DMS79 treated with DMSO at 0.1 percent for 48 hours (cell line): ENCODE results near the gene DNAH1.
"Not testable (repeated sequence)": the region's sequence is repeated elsewhere in the genome, so short reads cannot be mapped to it uniquely, and the experiment has no call there.

Experiments used
- DNase-seq: peaks from one replicate; lab custom pipeline; 2025; lab: John Stamatoyannopoulos, UW

DNAH1 gene

DNA sequence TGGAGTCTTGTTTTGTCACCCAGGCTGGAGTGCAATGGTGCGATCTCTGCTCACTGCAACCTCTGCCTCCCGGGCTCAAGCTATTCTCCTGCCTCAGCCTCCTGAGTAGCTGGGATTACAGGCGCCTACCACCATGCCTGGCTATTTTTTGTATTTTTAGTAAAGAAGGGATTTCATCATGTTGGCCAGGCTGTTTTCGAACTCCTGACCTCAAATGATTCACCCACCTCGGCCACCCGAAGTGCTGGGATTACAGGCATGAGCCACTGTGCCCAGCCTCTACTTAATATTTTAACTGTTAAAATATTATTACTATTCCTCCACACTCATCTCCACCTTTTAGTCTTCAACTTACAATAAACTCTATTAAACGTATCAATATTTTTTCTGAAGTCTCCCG, 22.0 kb downstream of the DNAH1 start:
- DNase-seq, result not testable (repeated sequence)

DNA sequence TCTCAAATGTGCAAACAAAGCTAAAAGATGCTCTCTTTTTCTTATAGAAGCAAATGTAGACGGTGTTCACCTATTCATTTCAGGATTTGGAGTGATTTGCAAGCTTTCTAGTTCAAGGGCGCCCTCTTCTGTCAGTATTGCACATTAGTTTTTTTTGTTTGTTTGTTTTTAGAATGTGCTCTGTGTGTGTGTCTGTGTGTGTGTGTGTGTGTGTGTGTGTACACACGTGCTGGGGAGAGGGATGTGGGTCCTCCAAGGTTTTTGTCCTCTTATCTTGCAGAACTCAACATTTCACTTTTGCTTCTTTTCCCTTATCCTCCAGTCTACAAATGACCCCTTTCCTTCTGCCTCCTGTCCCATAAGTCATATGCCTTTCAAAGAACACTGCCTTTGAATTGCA, 23.5 kb downstream of the DNAH1 start:
- DNase-seq, result peak; percentile 63

DNA sequence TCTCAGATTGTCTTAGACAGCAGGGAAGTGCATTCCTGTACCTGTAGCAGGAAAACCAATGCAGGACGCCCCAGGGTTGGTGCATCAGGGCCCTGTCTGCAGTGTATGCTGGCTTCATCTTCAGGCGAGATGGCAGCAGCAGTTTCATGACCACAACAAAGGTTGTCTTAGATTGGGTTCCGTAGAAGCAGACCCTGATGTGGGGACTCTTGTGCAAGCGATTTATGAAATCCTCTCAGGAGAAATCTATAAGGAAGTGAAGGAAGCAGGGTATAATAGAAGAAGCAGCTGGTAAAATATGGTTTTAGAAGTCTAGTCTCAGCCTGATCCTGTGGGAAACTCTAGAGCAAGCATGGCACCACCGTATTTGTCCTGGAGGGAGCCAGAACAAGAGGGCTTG, 25.0 kb downstream of the DNAH1 start:
- no peak for DNase-seq

DNA sequence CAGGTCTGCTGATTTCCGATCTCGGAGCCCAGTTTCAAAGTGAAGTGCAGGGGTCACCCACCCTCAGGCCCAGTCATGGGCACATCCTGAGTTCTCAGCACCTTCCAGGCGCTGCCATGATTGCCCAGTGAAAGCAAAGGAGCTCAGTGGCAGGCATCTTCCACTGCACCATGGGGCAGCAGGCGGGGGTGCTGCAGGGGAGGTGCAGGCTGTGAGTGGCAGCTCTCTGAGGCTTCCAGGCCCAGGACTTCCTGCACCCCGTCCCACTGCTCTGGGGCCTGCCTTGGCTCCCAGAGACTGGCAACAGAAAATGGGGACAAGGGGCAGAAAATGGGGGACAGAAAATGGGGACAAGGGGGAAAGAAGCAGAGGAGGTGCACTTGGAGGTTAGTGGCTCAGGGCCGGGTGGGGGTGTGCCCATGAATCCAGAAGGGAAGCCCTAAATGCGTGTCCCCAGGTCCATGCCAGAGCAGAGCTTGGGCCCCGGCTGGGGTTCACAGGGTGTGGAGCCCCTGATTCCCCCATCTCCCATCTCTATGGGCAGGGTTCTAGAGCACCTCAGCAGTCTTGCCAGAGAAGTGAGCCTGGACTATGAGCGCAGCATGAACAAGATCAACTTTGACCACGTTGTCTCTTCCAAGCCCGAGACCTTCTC, 28.0 kb downstream of the DNAH1 start:
- DNase-seq, result no peak

DNA sequence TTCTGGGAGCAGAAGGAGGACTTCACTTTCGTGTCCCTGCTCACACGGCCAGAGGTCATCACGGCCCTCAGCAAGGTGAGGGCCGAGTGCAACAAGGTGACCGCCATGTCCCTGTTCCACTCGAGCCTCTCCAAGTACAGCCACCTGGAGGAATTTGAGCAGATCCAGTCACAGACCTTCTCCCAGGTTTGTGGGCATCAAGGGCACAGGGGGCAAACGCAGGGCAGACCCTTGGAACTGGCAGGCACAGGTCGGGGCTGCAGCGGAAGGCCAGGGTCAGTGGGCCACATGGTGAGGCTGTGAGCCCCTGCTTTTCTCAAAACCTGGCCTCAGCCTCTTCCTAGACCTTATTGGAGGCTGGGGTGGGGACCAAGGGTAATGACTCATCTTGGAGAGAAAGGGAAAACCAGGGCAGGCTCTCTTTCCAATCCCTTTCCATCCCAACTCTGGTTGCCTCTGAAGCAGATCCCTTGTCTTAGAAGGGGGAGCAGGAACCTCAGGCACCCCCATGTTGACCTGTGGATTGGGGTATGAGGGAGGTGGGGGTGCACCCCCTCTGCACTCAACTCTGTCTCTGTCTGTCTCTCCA, 29.5 kb downstream of the DNAH1 start:
- no peak for DNase-seq

DNA sequence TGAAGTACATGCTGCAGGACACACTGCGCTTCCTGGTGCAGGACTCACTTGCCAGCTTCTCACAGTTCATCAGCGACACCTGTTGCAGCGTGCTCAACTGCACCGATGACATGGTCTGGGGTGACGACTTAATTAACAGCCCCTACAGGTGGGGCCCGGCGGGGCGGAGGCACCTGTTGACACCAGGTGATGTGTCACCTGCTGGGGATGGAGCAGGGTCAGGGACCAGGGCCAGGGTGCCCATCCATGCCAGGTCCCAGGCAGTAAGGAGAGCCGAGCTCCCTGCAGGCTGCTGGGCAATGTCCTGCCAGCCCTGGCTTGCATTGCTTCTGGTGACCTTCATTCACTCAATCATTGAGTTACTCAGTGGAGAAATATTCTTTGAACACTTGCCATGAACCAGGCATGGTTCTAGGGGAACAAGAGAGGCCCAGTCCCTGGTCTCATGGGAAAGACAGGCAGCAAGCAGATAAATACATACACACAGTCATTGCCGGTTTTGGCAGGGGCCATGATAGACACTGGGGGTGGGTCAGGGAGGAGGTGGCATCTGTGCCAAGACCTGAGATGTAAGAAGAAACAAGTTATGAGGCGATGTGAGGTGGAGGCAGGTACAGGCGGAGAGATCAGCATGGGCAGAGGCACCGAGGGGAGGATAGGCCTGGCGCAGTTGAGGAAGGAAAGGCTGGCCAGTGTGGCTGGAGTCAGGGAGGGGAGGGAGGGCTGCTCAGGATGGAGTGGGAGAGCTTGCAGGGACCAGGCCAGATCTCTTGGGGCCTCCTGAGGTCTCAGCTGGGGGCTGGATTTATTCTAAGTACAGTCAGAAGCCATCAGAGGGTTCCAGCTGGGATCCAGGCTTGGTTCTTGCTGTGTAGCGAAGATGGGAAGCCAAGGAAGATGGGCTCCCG, 30.8 kb downstream of the DNAH1 start:
- DNase-seq, result no peak

DNA sequence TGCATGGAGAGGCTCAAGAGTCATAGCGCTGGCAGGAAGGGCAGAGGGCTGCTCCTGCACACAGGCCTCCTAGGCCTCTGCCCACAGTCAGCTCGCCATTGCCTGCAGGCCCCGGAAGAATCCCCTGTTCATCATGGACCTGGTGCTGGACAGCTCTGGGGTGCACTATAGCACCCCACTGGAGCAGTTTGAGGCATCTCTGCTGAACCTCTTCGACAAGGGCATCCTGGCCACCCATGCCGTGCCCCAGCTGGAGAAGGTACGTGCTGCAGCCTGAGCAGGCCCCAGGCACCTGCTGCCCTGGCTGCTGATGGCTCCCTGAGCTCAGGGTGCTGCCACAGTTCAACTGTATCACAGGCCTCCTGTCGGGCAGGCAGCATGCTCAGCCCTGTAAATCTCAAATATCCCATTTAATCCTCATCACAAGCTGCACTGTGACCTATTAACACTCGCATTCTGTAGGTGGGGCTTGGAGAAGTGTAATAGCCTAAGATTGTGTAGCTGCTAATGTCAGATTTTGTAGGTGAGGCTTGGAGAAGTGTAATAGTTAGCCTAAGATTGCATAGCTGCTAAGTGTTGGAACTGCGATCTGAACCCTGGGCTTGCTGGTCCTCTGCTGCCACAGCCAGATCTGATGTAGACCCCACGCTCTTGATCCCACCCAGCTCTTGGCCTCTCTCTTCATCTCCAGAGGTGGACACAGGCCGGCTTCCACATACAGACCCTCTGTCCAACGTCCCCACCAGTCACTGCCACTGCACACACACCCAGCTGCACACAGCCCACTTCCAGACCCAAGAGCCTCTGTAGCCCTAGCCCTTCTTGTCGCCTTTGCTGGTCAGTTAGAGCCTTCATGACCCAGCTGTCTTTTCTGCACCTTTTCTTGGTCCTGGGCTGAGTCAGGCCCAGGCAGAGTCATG, 31.9 kb downstream of the DNAH1 start:
- DNase-seq, result no peak

DNA sequence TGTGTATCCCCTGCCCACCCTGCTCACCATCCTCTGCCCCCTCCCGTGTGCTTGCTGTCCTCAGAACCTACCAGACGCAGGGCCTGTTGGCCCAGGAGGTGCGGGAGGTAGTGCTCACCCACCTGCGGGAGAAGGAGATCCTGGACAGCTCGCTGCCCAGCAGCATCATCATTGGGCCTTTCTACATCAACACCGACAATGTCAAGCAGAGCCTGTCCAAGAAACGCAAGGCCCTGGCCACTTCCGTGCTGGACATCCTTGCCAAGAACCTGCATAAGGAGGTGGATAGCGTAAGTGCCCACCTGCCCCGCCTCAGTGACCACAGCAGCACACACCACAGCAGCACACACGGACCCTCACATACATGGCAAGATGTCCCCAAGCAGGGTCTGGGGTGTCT, 33.0 kb downstream of the DNAH1 start:
- DNase-seq, result no peak

DNA sequence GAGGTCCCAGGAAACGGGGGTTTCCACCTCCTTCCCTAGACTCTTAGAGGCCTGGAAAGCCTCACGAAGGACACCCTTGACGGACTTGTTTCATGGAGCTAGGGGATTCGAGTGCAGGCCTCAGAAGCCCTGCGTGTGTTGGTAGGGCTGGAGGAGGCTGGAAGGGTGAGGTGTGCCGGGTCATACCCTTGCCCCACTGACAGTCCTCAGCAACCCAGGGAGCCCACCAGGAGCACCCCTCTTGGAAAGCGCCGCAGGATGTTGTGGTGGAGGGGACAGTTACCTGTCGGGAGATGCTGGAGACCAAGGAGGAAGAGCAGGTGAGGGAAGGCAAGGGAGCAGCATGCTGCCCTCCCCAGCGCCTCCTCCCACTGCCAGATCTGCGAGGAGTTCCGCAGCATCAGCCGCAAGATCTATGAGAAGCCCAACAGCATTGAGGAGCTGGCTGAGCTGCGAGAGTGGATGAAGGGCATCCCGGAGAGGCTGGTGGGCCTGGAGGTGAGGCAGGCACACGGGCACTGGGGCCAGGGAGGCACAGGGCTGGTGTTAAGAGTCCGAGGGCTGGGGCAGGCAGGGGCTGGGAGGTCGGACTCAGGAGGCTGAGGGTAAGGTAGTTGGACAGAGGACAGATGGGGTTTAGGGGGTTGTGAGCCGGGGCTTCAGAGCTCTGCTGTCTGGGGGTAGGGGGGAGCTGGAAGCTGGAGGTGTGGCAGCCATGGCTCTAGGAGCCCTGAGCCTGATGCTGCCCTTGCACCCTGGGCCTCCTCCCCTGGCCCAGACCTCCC, 33.7 kb downstream of the DNAH1 start:
- no peak for DNase-seq

DNA sequence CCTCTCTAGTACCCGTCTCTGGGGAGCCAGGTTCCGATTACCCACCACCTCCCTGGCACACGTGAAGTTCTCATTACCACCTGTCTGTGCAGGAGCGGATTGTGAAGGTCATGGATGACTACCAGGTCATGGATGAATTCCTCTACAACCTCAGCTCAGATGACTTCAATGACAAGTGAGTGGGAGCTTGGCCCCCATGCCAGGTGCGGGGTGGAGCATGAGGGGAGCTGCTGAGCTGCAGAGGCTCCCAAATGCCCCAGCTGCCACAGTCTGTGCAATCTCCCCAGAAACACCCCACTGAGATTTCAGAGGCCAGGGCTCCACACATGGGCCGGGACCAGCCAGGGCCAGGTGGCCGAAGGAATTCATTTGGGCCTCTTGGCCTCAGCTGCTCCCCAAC, 34.3 kb downstream of the DNAH1 start:
- DNase-seq, result peak; percentile 84

DNA sequence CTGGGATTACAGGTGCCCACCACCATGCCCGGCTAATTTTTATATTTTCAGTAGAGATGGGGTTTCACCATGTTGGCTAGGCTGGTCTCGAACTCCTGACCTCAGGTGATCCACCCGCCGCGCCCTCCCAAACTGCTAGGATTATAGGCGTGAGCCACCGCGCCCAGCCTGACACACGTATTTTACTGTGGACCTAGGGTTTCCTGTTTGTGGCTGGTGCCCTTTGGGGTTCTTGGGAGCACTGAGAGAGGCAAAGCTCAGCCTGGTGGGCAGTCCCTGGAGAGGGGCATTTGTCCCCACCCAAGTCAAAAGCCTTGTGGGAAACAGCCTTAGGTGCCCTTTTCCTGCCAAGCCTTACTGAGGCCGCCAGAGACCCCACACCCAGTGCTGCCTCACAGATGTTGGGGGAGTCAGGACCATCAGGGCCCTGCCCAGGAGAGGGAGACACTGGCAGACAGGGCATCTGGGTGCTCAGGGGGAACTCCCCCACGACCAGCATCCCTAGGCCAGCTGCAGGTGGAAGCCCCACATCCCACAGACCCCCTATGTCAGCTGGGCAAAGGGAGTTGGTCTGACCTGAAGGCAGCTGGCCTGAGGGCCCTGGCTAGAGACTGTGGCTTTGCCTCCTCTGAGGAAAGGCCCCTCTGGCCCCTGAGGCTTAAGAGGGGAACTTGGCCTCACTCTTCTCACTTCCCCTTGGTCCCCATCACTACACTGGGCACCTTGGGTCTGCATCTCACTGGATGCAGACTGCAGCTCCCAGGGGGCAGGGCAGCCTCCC, 35.1 kb downstream of the DNAH1 start:
- no peak for DNase-seq

DNA sequence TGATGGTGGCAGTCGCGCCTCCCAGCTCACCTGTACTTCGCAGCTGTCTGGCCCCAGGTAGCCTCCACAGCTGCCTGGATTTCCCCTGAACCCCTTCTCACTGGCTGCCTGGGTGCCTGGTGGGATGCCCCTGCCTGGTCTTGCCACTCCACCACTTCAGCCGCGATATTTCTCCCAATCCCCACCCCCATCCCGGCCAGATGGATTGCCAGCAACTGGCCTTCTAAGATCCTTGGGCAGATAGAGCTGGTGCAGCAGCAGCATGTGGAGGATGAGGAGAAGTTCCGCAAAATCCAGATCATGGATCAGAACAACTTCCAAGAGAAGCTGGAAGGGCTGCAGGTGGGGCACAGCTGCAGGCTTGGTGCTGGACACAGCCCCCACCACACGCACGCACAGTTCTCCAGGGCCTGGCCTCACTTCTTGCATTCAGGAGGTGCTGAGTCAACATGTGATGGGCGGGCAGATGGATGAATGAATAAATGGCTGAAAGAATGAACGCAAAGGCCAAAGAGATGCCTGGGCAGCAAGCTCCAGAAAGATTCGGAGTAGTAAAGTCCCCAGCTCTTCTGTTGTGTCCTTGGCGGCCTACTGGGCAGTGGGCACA, 35.7 kb downstream of the DNAH1 start:
- no peak for DNase-seq

DNA sequence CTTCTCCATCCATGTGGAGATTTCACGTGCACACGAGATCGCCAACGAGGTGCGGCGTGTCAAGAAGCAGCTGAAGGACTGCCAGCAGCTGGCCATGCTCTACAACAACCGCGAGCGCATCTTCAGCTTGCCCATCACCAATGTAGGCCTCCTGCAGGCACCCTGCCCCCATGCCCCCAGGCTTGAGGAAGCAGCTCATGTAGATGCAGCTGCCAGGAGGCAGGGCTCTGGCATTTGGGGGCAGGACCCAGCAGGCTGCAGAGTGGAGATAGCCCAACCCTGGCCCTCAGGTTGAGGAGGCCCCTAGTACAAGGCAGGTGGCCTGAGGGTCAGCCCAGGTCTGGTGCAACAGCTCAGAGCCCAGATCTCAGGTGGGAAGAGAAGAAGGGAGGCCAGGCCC, 36.4 kb downstream of the DNAH1 start:
- DNase-seq, result peak; percentile 14

DNA sequence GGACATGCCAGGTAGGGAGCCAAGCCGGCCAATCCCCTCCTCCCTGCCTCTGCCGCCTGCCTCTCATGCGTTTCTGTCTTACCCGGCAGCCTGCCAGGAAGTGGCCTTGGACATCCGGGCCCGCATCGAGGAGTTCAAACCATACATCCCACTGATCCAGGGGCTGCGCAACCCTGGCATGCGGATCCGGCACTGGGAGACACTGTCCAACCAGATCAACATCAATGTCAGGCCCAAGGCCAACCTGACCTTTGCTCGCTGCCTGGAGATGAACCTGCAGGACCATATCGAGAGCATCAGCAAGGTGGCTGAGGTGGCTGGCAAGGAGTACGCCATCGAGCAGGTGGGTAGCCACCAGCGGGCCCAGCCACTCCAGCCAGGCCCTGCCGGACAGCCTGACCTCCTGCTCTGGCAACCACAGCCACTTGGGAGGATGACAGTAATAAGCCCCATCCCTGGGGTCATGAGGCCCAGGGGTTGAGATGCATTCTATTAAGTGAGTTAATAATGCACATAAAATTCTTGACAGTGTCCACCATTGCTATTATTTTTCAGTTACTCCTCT, 37.3 kb downstream of the DNAH1 start:
- no peak for DNase-seq

DNA sequence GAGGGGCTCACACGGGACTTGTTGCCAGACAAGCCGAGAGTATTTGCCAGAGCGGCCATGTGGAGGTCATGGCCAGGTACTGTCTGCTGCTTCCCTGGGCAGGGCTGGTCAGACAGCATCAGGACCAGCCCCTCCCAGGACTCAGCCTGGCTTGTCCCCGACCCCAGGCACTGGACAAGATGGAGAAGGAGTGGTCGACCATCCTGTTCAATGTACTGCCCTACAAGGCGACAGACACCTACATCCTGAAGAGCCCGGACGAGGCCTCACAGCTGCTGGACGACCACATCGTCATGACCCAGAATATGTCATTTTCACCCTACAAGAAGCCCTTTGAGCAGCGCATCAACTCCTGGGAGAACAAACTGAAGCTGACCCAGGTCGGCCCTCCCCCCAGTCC, 38.6 kb downstream of the DNAH1 start:
- no peak for DNase-seq

DNA sequence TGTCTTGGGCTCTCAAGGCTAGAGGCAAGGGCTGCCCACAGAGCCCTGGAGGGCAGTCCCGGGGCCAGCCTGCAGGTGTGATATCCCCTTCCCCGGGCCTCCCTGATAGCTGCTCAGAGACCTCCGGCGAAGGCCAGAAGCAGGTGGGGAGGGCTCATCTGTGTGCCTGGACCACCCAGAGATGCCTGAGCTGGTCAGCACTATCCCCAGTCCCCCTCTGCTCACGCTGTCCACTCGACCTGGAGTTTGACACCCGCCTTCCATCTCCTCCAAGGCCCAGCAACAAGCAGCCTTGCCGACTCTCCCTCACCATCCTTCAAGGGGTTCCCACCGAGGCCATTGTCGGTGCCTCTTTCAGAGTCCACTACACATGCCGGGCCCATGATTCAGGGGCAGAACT, 39.4 kb downstream of the DNAH1 start:
- DNase-seq, result no peak

DNA sequence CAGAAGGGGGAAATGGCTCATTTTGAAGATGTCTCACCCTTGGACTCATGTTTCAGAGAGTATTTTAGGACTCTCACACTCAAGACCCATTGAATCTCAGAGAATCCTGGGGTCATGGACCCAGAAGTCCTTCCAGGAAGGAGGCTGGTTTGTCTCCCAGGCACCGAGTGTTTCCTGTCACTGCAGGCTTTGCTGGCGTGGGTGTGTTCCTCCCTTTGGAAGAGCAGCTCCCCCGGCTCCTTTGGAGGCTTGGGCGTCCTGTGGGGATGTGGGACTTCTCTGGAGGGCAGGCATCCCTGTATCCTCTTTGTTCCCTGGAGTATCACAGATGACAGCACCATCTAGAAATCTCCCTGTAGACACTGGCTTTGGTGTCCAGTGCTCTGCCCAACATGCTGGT, 40.0 kb downstream of the DNAH1 start:
- DNase-seq, result no peak

DNA sequence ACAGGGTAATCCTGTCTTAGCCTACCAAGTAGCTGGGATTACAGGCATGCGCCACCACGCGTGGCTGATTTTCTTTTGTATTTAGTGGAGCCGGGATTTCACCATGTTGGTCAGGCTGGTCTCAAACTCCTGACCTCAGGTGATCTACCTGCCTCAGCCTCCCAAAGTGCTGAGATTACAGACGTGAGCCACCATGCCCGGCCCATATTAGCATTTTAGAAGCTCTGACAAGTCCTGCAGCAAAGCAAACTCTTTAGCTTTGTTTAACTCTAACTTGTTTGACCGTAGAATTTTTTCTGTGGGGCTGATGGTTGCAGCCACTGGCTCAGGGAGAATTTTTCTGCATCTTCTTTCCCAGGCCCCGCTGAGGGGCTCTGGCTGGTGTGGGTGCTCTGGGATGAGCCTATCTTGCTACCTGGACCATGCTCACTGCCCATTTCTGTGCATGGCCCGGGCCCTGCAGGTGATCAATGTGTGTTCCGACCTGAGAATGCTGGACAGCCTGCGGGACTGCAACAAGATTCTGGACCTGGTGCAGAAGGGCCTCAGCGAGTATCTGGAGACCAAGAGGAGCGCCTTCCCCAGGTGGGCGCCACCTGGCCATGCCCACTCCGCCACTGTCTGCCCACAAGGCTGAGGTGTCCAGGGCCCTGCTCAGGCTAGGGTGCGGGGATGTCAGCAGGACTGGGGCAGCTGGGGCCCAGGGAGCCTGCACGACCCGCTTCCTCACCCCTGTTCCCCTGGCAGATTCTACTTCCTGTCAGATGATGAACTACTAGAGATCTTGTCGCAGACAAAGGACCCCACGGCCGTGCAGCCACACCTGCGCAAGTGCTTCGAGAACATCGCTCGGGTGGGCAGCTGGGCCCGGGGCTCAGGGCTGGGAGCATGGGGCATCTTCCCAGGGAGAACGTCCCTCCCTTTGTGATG, 41.3 kb downstream of the DNAH1 start:
- no peak for DNase-seq
